ENCODE data around the gene SECTM1.

SECTM1 gene

DNA sequence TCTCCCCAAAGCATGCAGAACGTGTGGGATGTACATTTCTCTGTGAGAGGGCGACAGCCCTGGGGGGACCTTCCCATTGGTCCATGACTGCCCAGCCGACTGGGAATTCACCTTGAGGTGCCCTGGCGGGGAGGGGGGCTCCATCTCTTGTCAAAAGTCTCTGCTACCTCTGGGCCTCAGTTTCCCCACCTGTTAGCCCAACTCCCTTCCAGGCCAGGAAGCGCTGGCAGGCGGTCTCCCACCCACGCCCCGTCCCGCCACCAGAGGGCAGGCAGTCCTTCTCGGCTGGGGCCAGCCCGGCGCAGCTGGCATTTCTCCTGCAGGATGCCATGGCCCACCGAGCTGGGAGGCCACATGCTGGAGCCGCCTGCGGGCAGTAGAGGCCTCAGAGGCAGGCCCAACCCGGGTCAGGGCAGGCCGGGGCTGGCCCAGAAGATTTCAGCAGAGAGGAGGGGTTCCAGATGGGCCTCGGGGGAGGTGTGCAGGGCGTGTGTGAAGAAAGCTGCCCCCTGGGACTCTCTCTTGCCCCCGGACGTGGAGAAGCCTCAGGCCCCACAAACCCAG, 32.8 kb downstream of the SECTM1 start:
- Histone ChIP-seq H3K4me1 (ENCODE audit: control insufficient read depth, insufficient read depth, low read length) (no peaks in the 10 kb centered on the region), H3K4me3 (ENCODE audit: low read length) (no peak overlapping the region), H3K36me3 (ENCODE audit: control insufficient read depth, insufficient read depth, low read length) (no peaks in the 10 kb centered on the region), H3K9me3 (ENCODE audit: control insufficient read depth, insufficient read depth, low read length) (no peaks in the 10 kb centered on the region), H3K27me3 (ENCODE audit: control insufficient read depth, insufficient read depth, low read length) (no peaks in the 10 kb centered on the region), H3K27ac (ENCODE audit: low read length) (no peak overlapping the region)
- no peak for DNase-seq (ENCODE audit: low read depth, low spot score)
- WGBS (ENCODE audit: insufficient coverage, insufficient read length), result no CpG with 5 or more reads among the region's 21 CpGs

DNA sequence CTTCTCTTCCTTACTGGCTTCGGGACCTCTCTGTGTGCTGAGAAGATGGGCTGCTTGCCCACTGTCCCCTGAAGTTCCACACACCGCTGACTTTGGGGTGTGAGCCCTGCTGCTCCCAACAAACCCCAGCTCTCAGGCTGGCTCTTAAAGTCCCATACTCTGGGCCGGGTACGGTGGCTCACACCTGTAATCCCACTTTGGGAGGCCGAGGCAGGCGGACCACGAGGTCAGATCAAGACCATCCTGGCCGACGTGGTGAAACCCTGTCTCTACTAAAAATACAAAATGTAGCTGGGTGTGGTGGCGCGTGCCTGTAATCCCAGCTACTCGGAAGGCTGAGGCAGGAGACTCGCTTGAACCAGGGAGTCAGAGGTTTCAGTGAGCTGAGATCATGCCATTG, 33.3 kb downstream of the SECTM1 start:
- WGBS (ENCODE audit: insufficient coverage, insufficient read length), result no CpG with 5 or more reads among the region's 13 CpGs
- H3K9me3 ChIP-seq (ENCODE audit: control insufficient read depth, insufficient read depth, low read length), result no peaks in the 10 kb centered on the region
- no peaks in the 10 kb centered on the region for H3K4me1 ChIP-seq (ENCODE audit: control insufficient read depth, insufficient read depth, low read length)
- H3K36me3 ChIP-seq (ENCODE audit: control insufficient read depth, insufficient read depth, low read length), result no peaks in the 10 kb centered on the region
- H3K27ac ChIP-seq (ENCODE audit: low read length), result no peak overlapping the region
- DNase-seq (ENCODE audit: low read depth, low spot score), result no peak
- no peaks in the 10 kb centered on the region for H3K27me3 ChIP-seq (ENCODE audit: control insufficient read depth, insufficient read depth, low read length)
- H3K4me3 ChIP-seq (ENCODE audit: low read length), result no peak overlapping the region

DNA sequence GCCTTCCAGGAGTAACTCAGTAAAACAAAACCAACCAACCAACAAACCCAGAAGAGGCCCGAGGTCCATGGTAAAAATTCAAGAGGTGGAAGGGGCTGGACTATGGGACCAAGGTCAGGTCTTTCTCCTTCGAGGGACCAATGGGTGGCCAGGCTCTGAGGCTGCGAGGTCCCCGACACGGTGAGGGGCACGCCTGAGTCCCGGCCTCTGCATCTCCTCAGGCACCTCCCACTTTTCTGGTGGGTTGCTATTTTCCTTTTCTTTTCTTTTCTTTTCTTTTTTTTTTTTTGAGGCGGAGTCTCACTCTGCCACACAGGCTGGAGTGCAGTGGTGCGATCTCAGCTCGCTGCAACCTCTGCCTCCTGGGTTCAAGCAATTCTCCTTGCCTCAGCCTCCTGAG, 34.1 kb downstream of the SECTM1 start:
- no peaks in the 10 kb centered on the region for H3K27me3 ChIP-seq (ENCODE audit: control insufficient read depth, insufficient read depth, low read length)
- no peaks in the 10 kb centered on the region for H3K9me3 ChIP-seq (ENCODE audit: control insufficient read depth, insufficient read depth, low read length)
- DNase-seq (ENCODE audit: low read depth, low spot score), result no peak
- no peaks in the 10 kb centered on the region for H3K4me1 ChIP-seq (ENCODE audit: control insufficient read depth, insufficient read depth, low read length)
- WGBS (ENCODE audit: insufficient coverage, insufficient read length), result no CpG with 5 or more reads among the region's 10 CpGs
- no peaks in the 10 kb centered on the region for H3K36me3 ChIP-seq (ENCODE audit: control insufficient read depth, insufficient read depth, low read length)
- H3K27ac ChIP-seq (ENCODE audit: low read length), result no peak overlapping the region
- no peak overlapping the region for H3K4me3 ChIP-seq (ENCODE audit: low read length)

DNA sequence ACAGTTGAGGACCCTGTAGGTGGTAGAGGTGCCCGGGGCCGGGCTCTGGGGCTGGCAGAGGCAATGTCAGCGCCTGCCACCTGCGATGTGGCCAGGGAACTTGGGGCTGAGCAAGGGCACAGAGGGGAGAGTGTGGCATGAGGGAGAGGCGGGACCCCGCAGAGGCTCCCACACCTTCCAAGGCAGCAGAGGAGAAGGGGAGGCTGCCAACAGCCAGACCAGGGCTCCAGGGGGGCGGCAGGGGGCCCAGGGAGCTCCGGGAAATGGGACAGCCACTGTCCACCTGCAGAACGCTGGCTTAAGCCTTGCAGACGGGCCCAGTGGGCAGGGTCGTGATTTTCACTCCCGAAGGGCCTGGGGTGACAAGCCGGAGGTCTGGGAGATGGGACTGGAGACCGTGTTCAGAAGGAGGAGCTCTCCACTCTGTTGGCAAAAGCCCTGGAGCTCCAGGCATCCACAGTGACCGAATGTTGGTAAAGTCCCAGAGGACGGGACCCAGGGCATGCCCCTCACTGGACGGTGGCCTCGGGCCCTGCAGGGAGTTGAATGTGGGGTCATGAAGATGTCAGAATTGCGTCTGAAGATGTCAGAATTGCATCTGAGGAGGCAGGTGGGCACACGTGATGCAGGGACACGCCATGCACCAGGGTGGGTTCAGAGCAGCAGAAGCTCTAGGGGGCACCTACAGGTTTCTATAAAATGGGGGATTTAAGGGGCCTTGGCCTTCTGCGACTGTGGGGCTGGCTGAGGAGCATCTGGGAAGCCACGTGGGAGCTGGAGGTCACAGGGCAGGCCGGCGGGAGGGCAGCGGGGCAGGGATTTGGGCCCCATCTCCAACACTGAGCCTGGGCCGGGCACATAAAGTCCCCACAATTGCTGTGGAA, 34.8 kb downstream of the SECTM1 start:
- DNase-seq (ENCODE audit: low read depth, low spot score), result no peak
- no peak overlapping the region for H3K4me3 ChIP-seq (ENCODE audit: low read length)
- H3K36me3 ChIP-seq (ENCODE audit: control insufficient read depth, insufficient read depth, low read length), result no peaks in the 10 kb centered on the region
- no peaks in the 10 kb centered on the region for H3K9me3 ChIP-seq (ENCODE audit: control insufficient read depth, insufficient read depth, low read length)
- no CpG with 5 or more reads among the region's 27 CpGs for WGBS (ENCODE audit: insufficient coverage, insufficient read length)
- H3K27me3 ChIP-seq (ENCODE audit: control insufficient read depth, insufficient read depth, low read length), result no peaks in the 10 kb centered on the region
- H3K4me1 ChIP-seq (ENCODE audit: control insufficient read depth, insufficient read depth, low read length), result no peaks in the 10 kb centered on the region
- H3K27ac ChIP-seq (ENCODE audit: low read length), result no peak overlapping the region

DNA sequence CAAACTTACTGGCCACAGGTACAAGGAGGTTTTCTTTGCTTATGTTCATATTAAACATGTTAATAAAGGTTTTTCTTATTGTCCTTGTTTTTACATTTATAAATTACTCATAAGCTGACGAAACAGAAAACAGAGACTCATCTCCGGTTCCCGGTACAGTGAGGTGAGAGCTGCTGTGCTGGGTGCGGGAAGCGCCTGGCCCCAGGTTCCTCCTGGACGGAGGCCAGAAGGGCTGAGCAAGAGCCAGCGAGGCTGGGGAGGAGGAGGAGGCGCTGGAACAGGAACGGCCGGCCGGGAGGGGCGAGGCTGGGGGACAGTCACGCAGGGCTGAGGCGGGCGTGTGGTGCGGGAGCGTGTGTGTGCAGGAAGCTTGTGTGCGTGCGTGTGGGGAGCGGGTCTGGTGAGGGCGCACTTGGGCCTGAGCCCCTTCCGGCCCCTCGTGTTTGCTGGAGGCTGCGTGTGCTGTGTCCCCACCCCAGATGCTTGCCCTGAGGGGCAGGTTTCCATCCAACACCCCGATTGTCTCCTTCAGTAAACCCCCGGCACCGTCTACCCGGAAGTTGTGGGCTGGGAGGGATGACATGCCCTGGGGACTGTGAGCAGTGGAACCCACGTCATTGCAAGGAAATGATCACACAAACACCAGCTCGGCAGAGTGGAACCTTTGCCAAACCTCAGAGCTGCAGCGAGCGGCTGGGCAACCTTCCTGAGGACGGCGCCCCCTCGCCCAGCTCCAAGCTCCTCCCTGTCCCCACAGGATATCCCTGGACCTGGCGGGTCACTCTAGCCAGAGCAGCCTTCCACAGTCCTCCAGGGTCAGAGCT, 35.6 kb downstream of the SECTM1 start:
- H3K27ac ChIP-seq (ENCODE audit: low read length), result no peak overlapping the region

DNA sequence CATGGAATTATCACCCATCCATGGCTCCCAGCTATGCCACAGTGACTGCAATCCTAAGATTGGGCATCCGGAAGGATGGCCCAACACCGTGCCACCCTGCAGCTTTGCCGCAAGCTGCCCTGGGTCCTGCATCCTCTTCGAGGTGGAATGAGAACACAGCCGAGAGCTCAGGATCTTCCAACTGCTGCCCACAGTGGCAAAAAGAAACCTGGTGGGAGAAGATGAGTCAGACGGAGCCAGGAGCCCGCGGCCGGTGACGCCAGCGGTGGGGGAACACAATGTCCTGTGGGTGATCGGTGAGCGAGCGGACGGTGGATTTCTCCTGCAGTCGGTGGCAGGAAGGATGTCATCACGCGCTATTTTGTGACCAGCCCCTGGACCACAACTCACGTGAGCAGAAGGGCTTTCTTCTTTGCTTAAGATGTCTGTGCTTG, 36.3 kb downstream of the SECTM1 start:
- WGBS (ENCODE audit: insufficient coverage, insufficient read length), result no CpG with 5 or more reads among the region's 19 CpGs
- H3K4me1 ChIP-seq (ENCODE audit: control insufficient read depth, insufficient read depth, low read length), result no peaks in the 10 kb centered on the region
- H3K27ac ChIP-seq (ENCODE audit: low read length), result no peak overlapping the region
- H3K36me3 ChIP-seq (ENCODE audit: control insufficient read depth, insufficient read depth, low read length), result no peaks in the 10 kb centered on the region
- no peak overlapping the region for H3K4me3 ChIP-seq (ENCODE audit: low read length)
- no peaks in the 10 kb centered on the region for H3K27me3 ChIP-seq (ENCODE audit: control insufficient read depth, insufficient read depth, low read length)
- DNase-seq (ENCODE audit: low read depth, low spot score), result no peak
- H3K9me3 ChIP-seq (ENCODE audit: control insufficient read depth, insufficient read depth, low read length), result no peaks in the 10 kb centered on the region

More for the DNA sequence above, 35.6 kb downstream of the SECTM1 start:
- WGBS (ENCODE audit: insufficient coverage, insufficient read length), result no CpG with 5 or more reads among the region's 36 CpGs
- Histone ChIP-seq H3K27me3 (ENCODE audit: control insufficient read depth, insufficient read depth, low read length) (no peaks in the 10 kb centered on the region), H3K4me3 (ENCODE audit: low read length) (peak overlapping the region; percentile 6; the same call in 1 of the 2 replicates), H3K4me1 (ENCODE audit: control insufficient read depth, insufficient read depth, low read length) (no peaks in the 10 kb centered on the region), H3K36me3 (ENCODE audit: control insufficient read depth, insufficient read depth, low read length) (no peaks in the 10 kb centered on the region), H3K9me3 (ENCODE audit: control insufficient read depth, insufficient read depth, low read length) (no peaks in the 10 kb centered on the region)
- DNase-seq (ENCODE audit: low read depth, low spot score), result no peak

DNA sequence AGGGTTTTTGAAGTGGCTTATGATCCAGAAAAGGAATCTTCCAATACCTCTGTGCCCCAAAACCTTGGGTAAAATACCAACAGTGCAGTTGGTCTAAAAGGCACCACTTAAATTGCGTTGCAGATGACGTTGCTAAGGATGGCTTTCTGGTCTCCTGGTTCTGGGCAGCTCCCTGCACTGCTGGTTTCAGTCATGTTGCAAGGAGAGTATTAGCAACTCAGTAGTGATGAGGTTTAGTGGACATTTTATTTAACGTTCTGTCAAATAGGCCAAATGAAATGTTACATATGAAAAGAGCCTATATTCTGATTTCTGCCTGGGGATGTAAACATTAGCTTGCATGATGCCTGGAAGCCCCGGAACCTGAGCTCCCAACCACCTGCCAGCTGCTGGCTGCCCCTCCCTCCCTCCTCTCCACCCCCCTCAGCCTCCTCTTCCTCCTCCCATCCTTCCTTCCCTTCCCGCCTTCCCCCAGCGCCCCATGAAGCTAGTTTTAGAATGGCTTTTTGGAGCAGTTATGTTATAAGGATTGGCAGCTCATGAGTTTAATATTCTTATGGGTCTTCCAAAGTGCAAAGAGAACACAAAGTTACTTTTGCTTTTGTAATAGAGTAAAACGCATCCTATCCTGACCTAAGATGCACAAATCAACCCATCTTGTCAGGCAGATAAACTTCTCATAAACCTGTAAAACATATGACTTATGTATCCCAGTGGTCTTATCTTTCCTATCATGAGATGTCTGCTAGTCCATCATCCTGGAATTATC, 36.9 kb downstream of the SECTM1 start:
- WGBS (ENCODE audit: insufficient coverage, insufficient read length), result no CpG with 5 or more reads among the region's 7 CpGs
- no peaks in the 10 kb centered on the region for H3K27me3 ChIP-seq (ENCODE audit: control insufficient read depth, insufficient read depth, low read length)
- no peaks in the 10 kb centered on the region for H3K36me3 ChIP-seq (ENCODE audit: control insufficient read depth, insufficient read depth, low read length)
- DNase-seq (ENCODE audit: low read depth, low spot score), result no peak
- H3K9me3 ChIP-seq (ENCODE audit: control insufficient read depth, insufficient read depth, low read length), result no peaks in the 10 kb centered on the region
- no peak overlapping the region for H3K4me3 ChIP-seq (ENCODE audit: low read length)
- no peak overlapping the region for H3K27ac ChIP-seq (ENCODE audit: low read length)
- no peaks in the 10 kb centered on the region for H3K4me1 ChIP-seq (ENCODE audit: control insufficient read depth, insufficient read depth, low read length)

DNA sequence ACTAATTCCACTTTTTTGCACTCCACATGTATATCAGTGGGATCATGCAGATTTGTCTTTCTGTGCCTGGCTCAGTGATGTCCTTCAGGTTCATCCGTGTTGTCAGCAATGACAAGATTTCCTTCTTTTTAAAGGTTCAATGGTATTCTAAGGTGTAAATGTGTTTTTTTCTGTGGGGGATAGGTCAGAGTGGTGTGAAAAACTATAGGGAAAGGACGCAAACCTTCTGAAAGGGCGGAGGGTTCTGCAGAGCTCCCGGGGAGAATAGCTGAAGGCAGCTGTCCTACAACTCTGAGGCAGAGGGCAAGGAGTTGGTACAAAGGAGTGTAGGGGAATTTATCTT, 38.1 kb downstream of the SECTM1 start:
- Histone ChIP-seq H3K36me3 (ENCODE audit: control insufficient read depth, insufficient read depth, low read length) (no peaks in the 10 kb centered on the region), H3K9me3 (ENCODE audit: control insufficient read depth, insufficient read depth, low read length) (no peaks in the 10 kb centered on the region), H3K27me3 (ENCODE audit: control insufficient read depth, insufficient read depth, low read length) (no peaks in the 10 kb centered on the region), H3K27ac (ENCODE audit: low read length) (no peak overlapping the region), H3K4me1 (ENCODE audit: control insufficient read depth, insufficient read depth, low read length) (no peaks in the 10 kb centered on the region), H3K4me3 (ENCODE audit: low read length) (no peak overlapping the region)
- no peak for DNase-seq (ENCODE audit: low read depth, low spot score)
- no CpG with 5 or more reads among the region's 4 CpGs for WGBS (ENCODE audit: insufficient coverage, insufficient read length)

DNA sequence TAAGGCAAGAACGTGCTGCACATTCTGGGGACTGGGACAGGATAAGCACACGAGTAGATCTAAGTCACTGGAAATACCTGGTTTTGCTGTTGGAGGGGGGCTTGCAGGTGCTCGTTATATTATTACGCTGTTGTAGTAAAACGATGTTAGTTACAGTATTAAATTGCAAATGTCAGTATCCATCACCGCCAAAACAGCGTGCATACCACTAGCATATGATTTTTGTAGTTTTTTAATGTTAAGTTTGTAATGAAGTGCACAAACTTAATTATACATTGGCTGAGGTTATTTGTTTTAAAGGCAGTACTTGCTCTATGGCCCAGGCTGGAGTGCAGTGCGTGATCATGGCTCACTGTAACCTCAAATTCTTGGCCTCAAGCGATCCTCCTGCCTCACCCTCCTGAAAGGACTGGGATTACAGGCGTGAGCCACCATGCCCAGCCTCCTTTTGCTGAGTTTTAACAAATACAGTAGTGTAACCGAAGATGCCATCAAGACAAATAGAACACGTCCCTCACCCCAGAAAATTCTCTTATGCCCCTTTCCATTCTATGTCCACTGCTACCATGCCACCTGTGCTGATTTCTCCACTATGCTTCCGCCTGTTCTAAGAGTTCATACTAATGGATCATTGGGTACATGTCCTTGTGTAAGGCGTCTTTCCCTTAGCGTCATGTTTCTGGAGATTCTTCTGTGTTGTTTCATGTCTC, 39.3 kb downstream of the SECTM1 start:
- no peaks in the 10 kb centered on the region for H3K27me3 ChIP-seq (ENCODE audit: control insufficient read depth, insufficient read depth, low read length)
- no CpG with 5 or more reads among the region's 15 CpGs for WGBS (ENCODE audit: insufficient coverage, insufficient read length)
- no peak overlapping the region for H3K27ac ChIP-seq (ENCODE audit: low read length)
- H3K36me3 ChIP-seq (ENCODE audit: control insufficient read depth, insufficient read depth, low read length), result no peaks in the 10 kb centered on the region
- H3K4me1 ChIP-seq (ENCODE audit: control insufficient read depth, insufficient read depth, low read length), result no peaks in the 10 kb centered on the region
- DNase-seq (ENCODE audit: low read depth, low spot score), result no peak
- H3K4me3 ChIP-seq (ENCODE audit: low read length), result no peak overlapping the region; the same call in 1 of the 2 replicates
- H3K9me3 ChIP-seq (ENCODE audit: control insufficient read depth, insufficient read depth, low read length), result no peaks in the 10 kb centered on the region
